Right lung (tissue), 5 donors: ENCODE measurements around the gene ME1. TPM values are rescaled to one million over a fixed set of nuclear protein-coding genes. Genes with fewer than 3 reads are reported as not detected.
A peak's percentile ranks its signal among the peaks of the same experiment; 100 is the strongest.
"Not testable (repeated sequence)": the region's sequence is repeated elsewhere in the genome, so short reads cannot be mapped to it uniquely, and the experiment has no call there.

Experiments used
- DNase-seq, 2 donors: peaks; one replicate each; pipeline ENCODE4 v3.0.0-alpha.2; 2013
- polyA plus RNA-seq, 5 donors: library from polyadenylated mRNA; unstranded; fragments of 120-200 nt; gene quantifications; one replicate each; pipeline versions ENCODE4 v1.2.1 to v1.2.3, GENCODE V29; 2013; ENCODE audit warnings: inconsistent platforms in 1 of 5, low replicate concordance in 1 of 5; ENCODE audit not compliant: insufficient read length in 5 of 5, insufficient read depth in 1 of 5

Gene ME1
- polyA plus RNA-seq, 5 donors, result 8.5 to 15.1 (median 11.1) TPM

GRCh38 chr6:83260577-83260976, 170.3 kb downstream of the ME1 start:
- no peak for DNase-seq

- no peak for DNase-seq
Measured at GRCh38 chr6:83258517-83258916, 172.3 kb downstream of the ME1 start.

- no peak for DNase-seq
Measured at GRCh38 chr6:83257791-83258190, 173.1 kb downstream of the ME1 start.

- not testable (repeated sequence) for DNase-seq
Measured at GRCh38 chr6:83256719-83257118, 174.1 kb downstream of the ME1 start.

- DNase-seq, result no peak
Measured at GRCh38 chr6:83252719-83253118, 178.1 kb downstream of the ME1 start.

GRCh38 chr6:83250235-83250634, 180.6 kb downstream of the ME1 start:
- no peak for DNase-seq

GRCh38 chr6:83247471-83247870, 183.4 kb downstream of the ME1 start:
- DNase-seq, result no peak

GRCh38 chr6:83231146-83231545, 199.7 kb downstream of the ME1 start:
- DNase-seq, result no peak

GRCh38 chr6:83226517-83226916, 204.3 kb downstream of the ME1 start:
- no peak for DNase-seq

GRCh38 chr6:83221889-83222479, 208.9 kb downstream of the ME1 start:
- no peak for DNase-seq

GRCh38 chr6:83221276-83221675, 209.6 kb downstream of the ME1 start:
- no peak for DNase-seq

- DNase-seq, result no peak
Measured at GRCh38 chr6:83220121-83220520, 210.7 kb downstream of the ME1 start.

GRCh38 chr6:83218646-83219045, 212.2 kb downstream of the ME1 start:
- no peak for DNase-seq

- DNase-seq, result no peak
Measured at GRCh38 chr6:83216806-83217205, 214.0 kb downstream of the ME1 start.

- DNase-seq, result peak; percentile 64 to 69
Measured at GRCh38 chr6:83215131-83216047, 215.5 kb downstream of the ME1 start.

- no peak for DNase-seq
Measured at GRCh38 chr6:83202031-83202430, 228.8 kb downstream of the ME1 start.

GRCh38 chr6:83199863-83200225, 231.0 kb downstream of the ME1 start:
- no peak for DNase-seq

GRCh38 chr6:83199173-83199862, 231.5 kb downstream of the ME1 start:
- no peak for DNase-seq

- DNase-seq, result no peak
Measured at GRCh38 chr6:83198486-83199172, 232.2 kb downstream of the ME1 start.

- DNase-seq, result peak; percentile 12 to 22
Measured at GRCh38 chr6:83193747-83194566, 236.9 kb downstream of the ME1 start.
